Stimulated activated CD4-positive, alpha-beta T cell treated with anti-CD3 and anti-CD28 coated beads, Interleukin-4, amount 100 ng/mL, for 1 hour (primary cell): ENCODE data around the gene SOS1.

Experiments used
- DNase-seq: peaks from one replicate; pipeline ENCODE4 v3.0.0-alpha.2; 2020

The SOS1 gene

DNA sequence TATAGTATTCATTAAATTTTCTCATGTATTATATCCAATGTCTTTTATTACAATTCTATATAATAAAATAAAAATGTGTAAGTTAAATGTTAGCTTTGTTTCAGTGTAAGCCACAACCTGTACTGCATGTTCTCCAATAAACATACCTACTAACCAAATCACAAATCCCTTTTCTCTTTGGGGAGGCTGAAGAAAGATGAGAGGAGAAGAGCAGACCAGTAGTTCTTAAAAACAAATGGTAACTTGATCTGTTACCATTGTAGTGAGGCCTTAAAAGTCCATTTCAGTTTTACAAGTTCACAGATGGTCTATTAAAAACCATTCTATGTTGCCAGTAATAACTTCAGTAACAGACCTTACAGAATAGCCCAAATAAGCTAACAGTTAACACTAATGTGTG lies 100.5 kb downstream of the SOS1 start:
- DNase-seq, result no peak

GRCh38 chr2:39018638-39019037 lies 102.2 kb downstream of the SOS1 start:
- no peak for DNase-seq

- DNase-seq, result no peak
Measured at GRCh38 chr2:39017334-39017733, 103.5 kb downstream of the SOS1 start.

GRCh38 chr2:39015424-39015823 lies 105.4 kb downstream of the SOS1 start:
- DNase-seq, result no peak

- DNase-seq, result no peak
Measured at GRCh38 chr2:39013871-39014270, 107.0 kb downstream of the SOS1 start.

GRCh38 chr2:39008665-39009064 lies 112.2 kb downstream of the SOS1 start:
- DNase-seq, result no peak

DNA sequence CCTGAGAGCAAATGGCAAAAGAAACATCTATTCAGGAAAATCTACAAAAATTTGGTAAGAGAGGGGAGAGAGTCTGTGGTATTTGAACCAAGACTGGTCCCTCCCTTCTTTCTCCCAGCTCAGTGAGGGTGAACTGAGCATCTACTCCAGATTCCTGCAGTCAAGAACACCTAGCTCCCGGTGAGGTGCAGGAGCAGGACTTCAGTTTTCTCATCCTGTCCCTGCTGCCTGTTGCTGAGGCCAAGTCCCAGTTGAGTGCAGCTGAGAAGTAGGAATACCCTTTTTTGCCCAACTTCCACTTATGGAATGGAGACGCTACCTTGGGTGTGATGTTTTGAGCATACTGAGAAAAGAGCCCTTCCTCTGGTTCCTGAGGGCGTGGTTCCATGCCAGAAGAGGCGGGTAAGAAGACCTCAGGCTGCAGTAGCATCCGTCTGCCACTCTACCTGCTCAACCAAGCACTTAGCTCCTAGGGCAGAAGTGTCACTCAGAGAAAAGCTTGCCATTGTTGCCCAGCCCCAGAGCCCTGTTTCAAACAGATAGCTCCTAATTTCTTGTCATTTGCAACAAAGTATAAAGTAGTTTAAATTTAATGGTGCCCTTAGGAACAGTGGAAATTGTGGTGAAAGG lies 112.9 kb downstream of the SOS1 start:
- DNase-seq, result no peak

GRCh38 chr2:39000552-39000951 lies 120.3 kb downstream of the SOS1 start:
- DNase-seq, result no peak

DNA sequence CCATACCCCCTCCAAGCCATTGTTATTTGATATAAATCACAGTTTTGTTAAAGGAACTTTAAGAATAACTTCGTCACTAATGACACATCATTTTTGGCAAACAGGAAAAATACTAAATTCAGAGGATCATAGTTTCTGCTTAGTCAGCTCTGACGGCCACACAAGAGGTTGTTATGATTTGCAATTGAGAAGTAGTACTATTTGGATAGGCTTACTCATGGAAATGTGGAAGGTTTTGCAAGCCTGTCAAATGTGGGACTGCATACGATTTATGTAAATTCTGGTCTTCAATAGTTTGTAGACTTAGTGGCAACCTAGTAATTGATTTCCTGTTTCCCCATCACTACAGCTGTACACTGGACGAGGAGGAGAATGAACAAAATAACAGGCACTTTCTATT lies 123.1 kb downstream of the SOS1 start:
- DNase-seq, result no peak

DNA sequence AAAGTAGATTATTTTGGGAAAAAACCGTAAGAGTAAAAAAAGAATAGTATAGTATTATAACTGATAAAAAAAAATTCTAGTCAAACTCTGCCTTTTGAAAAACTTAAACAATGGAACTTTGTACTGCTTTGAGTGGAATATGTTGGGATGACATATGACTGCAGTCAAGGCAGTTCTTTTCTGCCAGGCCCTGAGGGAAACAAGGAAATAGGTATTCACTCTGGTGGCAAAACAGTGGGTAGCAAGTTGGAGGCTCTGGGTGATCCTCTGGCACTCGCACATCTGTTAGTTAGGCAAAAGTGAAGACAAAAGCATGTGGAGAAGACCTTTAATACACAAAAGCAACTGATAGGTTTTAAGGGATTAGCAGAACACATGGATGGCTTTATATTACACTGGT lies 129.0 kb downstream of the SOS1 start:
- DNase-seq, result no peak

DNA sequence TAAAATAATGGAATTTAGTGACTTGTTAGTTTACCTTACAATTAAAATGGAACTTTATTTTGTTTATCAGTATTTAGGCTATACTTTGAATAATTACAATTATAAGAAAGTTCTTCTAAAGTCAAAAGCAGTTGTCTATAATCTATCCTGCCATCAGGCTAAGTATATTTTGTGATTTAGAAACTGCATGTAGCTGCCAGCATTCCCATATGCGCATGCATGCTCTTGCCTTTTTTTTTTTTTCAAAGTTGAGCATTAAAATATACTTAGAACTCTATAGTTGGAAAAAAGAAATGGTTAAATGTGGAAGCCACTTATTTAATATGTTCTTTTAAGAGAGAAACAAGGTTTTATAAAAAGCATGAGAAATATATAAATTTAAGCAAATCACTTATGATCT lies 132.1 kb downstream of the SOS1 start:
- DNase-seq, result no peak

DNA sequence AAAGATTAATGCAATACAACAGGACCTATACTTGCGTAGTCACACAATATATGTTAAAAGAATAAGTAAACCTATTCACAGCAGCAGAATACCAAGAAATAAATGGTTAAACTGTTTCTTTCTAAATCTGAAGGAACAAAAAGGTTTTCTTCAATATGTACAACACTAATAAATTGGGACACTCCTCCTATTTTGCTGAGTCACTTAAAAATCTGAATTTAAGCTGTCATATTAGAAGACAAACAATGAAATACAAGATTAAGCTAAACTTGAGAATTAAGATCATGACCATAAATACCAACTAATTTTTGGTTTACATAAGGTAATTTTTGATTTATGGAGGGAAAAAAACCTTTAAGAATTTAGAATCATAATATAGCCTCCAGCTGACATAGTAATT lies 138.4 kb downstream of the SOS1 start:
- DNase-seq, result no peak

DNA sequence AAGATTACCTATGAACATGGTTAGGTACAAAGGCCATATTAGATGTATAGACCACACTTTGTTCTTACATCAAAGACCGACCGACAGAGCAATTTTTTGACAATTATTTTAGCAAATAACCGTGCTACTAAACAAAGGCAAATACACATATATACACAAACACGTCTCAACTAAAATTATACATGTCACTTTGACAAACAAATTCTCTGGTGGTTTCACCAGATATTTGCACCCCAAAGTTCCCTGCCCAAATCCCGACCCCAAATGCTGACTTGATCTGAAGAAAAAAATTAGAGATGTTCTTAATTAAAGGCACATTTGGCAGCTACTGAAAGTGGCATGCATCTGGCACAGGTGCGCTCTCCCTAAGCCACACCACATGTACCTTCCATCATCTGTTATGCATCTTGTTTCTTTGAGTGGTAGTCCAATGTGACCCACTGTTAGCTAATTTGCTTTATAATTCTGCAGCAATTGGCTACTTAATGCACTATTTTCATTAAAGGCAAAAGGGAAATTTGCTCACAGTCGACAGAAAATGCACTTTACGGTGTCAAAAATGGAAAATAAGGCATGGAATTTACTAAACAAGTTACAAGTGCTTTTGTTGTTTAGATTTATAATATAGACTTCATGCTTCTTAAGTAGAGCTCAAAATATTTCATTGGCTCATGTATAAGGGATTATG lies 139.0 kb downstream of the SOS1 start:
- DNase-seq, result no peak

- no peak for DNase-seq
Measured at GRCh38 chr2:38981003-38981669, 139.7 kb downstream of the SOS1 start.

DNA sequence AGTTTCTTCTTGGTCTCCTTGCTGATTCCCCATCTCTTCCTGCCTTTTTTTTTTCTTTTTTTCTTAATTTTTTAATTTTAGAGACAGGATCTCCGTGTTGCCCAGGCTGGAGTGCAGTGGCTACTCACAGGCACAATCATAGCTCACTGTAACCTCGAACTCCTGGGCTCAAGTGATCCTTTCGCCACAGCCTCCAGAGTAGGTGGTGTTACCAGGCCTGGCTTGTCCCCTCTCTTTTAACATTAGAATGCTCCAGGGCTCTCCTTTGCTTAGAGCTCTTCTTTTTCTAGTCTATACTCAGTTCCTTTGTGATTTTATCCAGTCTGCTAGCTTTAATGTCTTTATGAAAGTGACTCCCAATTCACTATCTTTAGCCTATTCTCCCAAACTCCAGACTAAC lies 141.9 kb downstream of the SOS1 start:
- DNase-seq, result no peak

- no peak for DNase-seq
Measured at GRCh38 chr2:38978296-38978903, 142.5 kb downstream of the SOS1 start.

DNA sequence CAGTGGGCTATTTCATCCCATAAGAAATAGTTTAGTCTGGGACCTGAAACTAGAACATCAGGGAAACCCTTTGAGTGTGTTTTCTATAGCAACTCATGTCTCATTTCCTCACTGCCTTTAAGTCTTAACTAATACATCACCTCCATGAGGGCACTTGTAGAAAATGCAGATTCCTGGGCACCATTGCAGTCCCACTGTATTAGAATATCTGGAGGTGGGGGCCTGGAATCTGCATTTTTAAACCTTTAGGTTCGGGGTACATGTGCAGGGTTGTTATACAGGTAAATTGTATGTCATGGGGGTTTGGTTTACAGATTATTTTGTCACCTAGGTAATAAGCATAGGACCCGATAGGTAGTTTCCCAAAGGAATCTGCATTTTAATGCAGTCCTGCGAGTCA lies 143.8 kb downstream of the SOS1 start:
- no peak for DNase-seq

DNA sequence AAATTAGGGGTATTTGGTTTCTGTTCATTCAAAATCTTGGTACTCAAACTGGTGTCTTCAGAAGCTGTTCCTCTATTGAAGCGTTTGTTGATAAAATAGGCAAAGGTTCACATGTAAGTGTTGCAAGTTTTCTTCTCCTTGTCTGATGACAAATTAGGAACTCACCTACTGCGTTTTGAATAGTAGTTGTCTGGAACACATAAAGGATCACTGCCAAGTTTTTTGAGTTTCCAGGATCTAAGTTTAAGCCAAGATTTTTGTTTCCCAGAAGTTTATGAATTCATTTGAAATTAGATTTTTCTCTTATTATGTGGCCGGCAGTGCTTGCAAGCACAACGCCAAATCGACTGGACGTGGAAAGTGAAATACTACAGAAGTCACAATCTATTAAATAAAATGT lies 145.8 kb downstream of the SOS1 start:
- DNase-seq, result no peak

DNA sequence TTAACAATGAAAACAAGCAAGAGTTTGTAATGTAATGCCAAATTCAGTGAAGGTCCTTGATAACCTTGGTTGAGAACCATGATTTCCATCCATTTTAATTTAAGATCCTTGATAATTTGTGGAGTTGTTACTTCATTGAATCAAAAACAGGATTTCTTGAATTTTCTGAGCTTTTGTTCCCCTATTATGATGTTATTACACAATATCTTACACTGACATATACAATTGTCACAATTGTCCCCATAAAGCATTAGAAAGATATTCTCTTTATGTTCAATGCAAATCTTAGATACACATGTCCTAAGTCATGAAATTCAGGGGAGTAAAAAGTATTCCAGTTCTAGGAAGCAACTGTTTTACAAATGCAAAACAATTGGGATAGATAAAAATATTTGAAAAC lies 147.6 kb downstream of the SOS1 start:
- no peak for DNase-seq

DNA sequence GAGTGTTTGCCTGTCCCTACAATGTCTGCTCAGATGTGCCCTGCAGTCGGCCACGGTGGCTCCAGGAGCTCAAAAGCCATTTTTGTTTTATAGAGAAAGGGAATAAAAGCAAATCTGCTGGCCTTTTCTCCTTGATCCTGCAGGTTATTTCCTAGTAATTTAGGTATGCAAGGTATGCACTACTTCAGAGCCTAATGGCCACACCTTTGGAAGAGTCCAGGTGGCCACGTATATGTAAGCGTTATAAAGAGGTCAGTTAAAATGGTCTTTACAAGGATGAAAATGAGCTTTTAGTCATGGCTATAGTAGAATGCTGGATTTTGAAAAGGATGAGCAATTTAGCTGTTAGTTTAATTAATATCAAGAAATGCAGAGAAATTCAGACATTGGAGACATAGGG lies 149.5 kb downstream of the SOS1 start:
- no peak for DNase-seq

GRCh38 chr2:38968021-38968420 lies 152.8 kb downstream of the SOS1 start:
- no peak for DNase-seq

- DNase-seq, result no peak
Measured at GRCh38 chr2:38966678-38967077, 154.2 kb downstream of the SOS1 start.

GRCh38 chr2:38966006-38966405 lies 154.8 kb downstream of the SOS1 start:
- no peak for DNase-seq
